ENCODE measurements around the gene BCL2.

The BCL2 gene

GRCh38 chr18:63216516-63217311, 102.9 kb downstream of the BCL2 start:
- Histone ChIP-seq H3K27ac (peak overlapping the region; percentile 84), H3K4me2 (peak overlapping the region; percentile 95), H3K9ac (peak overlapping the region; percentile 58), H2AFZ (ENCODE audit: low read depth) (peak overlapping the region; percentile 51), H3K36me3 (ENCODE audit: insufficient read depth) (no peaks in the 10 kb centered on the region), H3K27me3 (ENCODE audit: insufficient read depth, low read depth) (no peaks in the 10 kb centered on the region), H4K20me1 (ENCODE audit: insufficient read depth) (no peaks in the 10 kb centered on the region), H3K4me3 (IDR thresholded peaks at IDR 0.05; ENCODE audit: insufficient read depth, low read depth, low read length) (no peak overlapping the region), H3K79me2 (ENCODE audit: insufficient read depth, low read depth) (peaks cover 38% of the 10 kb centered on the region; the same call in 1 of the 2 replicates), H3K4me1 (ENCODE audit: low read depth, poor library complexity, severe bottlenecking) (peaks cover 61% of the 10 kb centered on the region)
- TF ChIP-seq CTCF (conservative IDR thresholded peaks at IDR 0.05; ENCODE audit: low read depth, low read length) = no peak

GRCh38 chr18:63213936-63214671, 105.5 kb downstream of the BCL2 start:
- Histone ChIP-seq H3K79me2 (ENCODE audit: insufficient read depth, low read depth) (peaks cover 46% of the 10 kb centered on the region; the same call in 1 of the 2 replicates), H4K20me1 (ENCODE audit: insufficient read depth) (no peaks in the 10 kb centered on the region), H3K4me2 (no peak overlapping the region; the same call in 1 of the 2 replicates), H3K4me3 (IDR thresholded peaks at IDR 0.05; ENCODE audit: insufficient read depth, low read depth, low read length) (no peak overlapping the region), H3K27me3 (ENCODE audit: insufficient read depth, low read depth) (no peaks in the 10 kb centered on the region), H3K4me1 (ENCODE audit: low read depth, poor library complexity, severe bottlenecking) (peaks cover 62% of the 10 kb centered on the region), H2AFZ (ENCODE audit: low read depth) (no peak overlapping the region), H3K27ac (no peak overlapping the region), H3K9ac (no peak overlapping the region), H3K36me3 (ENCODE audit: insufficient read depth) (no peaks in the 10 kb centered on the region)
- TF ChIP-seq CTCF (conservative IDR thresholded peaks at IDR 0.05; ENCODE audit: low read depth, low read length) = no peak

- Histone ChIP-seq H2AFZ (ENCODE audit: low read depth) (no peak overlapping the region), H3K36me3 (ENCODE audit: insufficient read depth) (no peaks in the 10 kb centered on the region), H3K27ac (no peak overlapping the region), H3K9ac (no peak overlapping the region), H3K4me3 (IDR thresholded peaks at IDR 0.05; ENCODE audit: insufficient read depth, low read depth, low read length) (no peak overlapping the region), H3K79me2 (ENCODE audit: insufficient read depth, low read depth) (peaks cover 48% of the 10 kb centered on the region; the same call in 1 of the 2 replicates), H4K20me1 (ENCODE audit: insufficient read depth) (no peaks in the 10 kb centered on the region), H3K27me3 (ENCODE audit: insufficient read depth, low read depth) (no peaks in the 10 kb centered on the region), H3K4me1 (ENCODE audit: low read depth, poor library complexity, severe bottlenecking) (peaks cover 69% of the 10 kb centered on the region), H3K4me2 (no peak overlapping the region; the same call in 1 of the 2 replicates)
- TF ChIP-seq CTCF (conservative IDR thresholded peaks at IDR 0.05; ENCODE audit: low read depth, low read length) = no peak
Measured at GRCh38 chr18:63213331-63213900, 106.2 kb downstream of the BCL2 start.

- no peak for TF ChIP-seq CTCF (conservative IDR thresholded peaks at IDR 0.05; ENCODE audit: low read depth, low read length)
- no peaks in the 10 kb centered on the region for H3K27me3 ChIP-seq (ENCODE audit: insufficient read depth, low read depth)
- H3K9ac ChIP-seq = no peak overlapping the region
- peaks cover 50% of the 10 kb centered on the region for H3K4me1 ChIP-seq (ENCODE audit: low read depth, poor library complexity, severe bottlenecking)
- no peak overlapping the region for H2AFZ ChIP-seq (ENCODE audit: low read depth)
- H3K36me3 ChIP-seq (ENCODE audit: insufficient read depth) = no peaks in the 10 kb centered on the region
- no peak overlapping the region for H3K27ac ChIP-seq
- no peaks in the 10 kb centered on the region for H4K20me1 ChIP-seq (ENCODE audit: insufficient read depth)
- H3K4me3 ChIP-seq (IDR thresholded peaks at IDR 0.05; ENCODE audit: insufficient read depth, low read depth, low read length) = no peak overlapping the region
- no peak overlapping the region for H3K4me2 ChIP-seq
- peaks cover 36% of the 10 kb centered on the region; the same call in 1 of the 2 replicates for H3K79me2 ChIP-seq (ENCODE audit: insufficient read depth, low read depth)
Measured at GRCh38 chr18:63210521-63210920, 109.0 kb downstream of the BCL2 start.

Measured in KMS-11 (cell line).